ENCODE data around the gene LRRC73.
"Not testable (repeated sequence)": the region's sequence is repeated elsewhere in the genome, so short reads cannot be mapped to it uniquely, and the experiment has no call there.

LRRC73 gene

GRCh38 chr6:43509984-43510826, at the start of gene LRRC73:
Gene LRRC73, minus strand, starts transcription at chr6:43510346. Its CDS starts 561 bp downstream, at chr6:43509785.
- DNase-seq (ENCODE audit: low spot score): peak; percentile 63

GRCh38 chr6:43559328-43559727, 49.2 kb upstream of the LRRC73 start:
- no peak for DNase-seq (ENCODE audit: low spot score)

- DNase-seq (ENCODE audit: low spot score): not testable (repeated sequence)
Measured at GRCh38 chr6:43557620-43558019, 47.5 kb upstream of the LRRC73 start.

- DNase-seq (ENCODE audit: low spot score): no peak
Measured at GRCh38 chr6:43547222-43547621, 37.1 kb upstream of the LRRC73 start.

- no peak for DNase-seq (ENCODE audit: low spot score)
Measured at GRCh38 chr6:43544461-43544860, 34.3 kb upstream of the LRRC73 start.

GRCh38 chr6:43541774-43542471, 31.8 kb upstream of the LRRC73 start:
- no peak for DNase-seq (ENCODE audit: low spot score)

DNA sequence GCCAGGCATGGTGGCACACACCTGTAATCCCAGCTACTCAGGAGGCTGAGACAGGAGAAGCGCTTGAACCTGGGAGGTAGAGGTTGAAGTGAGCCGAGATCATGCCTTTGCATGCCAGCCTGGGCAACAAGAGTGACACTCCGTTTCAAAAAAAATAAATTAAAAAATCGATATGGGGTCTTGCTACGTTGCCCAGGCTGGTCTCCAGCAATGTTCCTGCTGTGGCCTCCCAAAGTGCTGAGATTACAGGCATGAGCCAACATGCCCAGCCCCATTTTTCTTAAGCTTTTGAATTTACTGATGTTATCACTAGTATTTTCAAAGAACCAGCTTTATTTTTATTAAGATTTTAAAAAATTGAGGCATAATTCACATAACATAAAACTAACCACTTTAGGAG, 30.4 kb upstream of the LRRC73 start:
- DNase-seq (ENCODE audit: low spot score): no peak

DNA sequence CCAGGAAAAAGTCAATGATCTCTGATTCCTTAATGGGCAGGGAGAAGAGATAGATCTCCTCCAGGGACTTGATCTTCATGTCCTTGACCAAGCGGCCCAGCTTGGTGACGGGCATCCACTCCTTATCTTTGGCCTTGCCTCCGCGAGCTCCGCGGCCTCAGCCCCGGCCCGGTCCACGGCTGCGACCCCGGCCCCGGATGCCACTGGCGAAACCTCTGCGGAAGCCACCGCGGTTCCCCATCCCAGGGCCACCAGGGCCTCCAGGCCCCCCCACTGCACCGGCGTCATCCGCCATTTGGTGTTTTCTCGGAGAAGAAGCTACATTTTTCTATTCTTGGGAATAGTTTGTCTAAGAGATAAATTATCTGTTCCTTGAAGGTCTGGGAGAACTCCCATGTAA, 29.3 kb upstream of the LRRC73 start:
- DNase-seq (ENCODE audit: low spot score): not testable (repeated sequence)

- DNase-seq (ENCODE audit: low spot score): not testable (repeated sequence)
Measured at GRCh38 chr6:43538986-43539385, 28.8 kb upstream of the LRRC73 start.

- DNase-seq (ENCODE audit: low spot score): no peak
Measured at GRCh38 chr6:43532201-43532600, 22.1 kb upstream of the LRRC73 start.

- DNase-seq (ENCODE audit: low spot score): no peak
Measured at GRCh38 chr6:43524483-43524961, 14.4 kb upstream of the LRRC73 start.

- no peak for DNase-seq (ENCODE audit: low spot score)
Measured at GRCh38 chr6:43523284-43523683, 13.1 kb upstream of the LRRC73 start.

- DNase-seq (ENCODE audit: low spot score): no peak
Measured at GRCh38 chr6:43522547-43523261, 12.6 kb upstream of the LRRC73 start.

GRCh38 chr6:43521836-43522235, 11.7 kb upstream of the LRRC73 start:
- no peak for DNase-seq (ENCODE audit: low spot score)

DNA sequence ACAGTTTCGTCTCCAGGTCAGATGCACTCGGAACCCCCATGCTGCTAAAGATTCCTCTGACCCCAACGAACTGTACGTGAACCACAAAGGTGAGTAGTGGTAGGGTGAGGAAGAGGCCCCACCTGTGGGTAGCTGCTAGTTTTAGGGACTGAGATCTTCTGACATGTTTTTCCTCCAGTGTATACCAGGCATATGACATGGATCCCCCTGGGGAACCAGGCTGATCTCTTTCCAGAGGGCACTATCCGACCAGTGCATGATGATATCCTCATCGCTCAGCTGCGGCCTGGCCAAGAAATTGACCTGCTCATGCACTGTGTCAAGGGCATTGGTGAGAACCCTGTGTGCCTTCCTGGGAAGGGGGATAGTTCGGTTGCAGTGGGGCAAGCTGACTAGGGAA, 10.0 kb upstream of the LRRC73 start:
- DNase-seq (ENCODE audit: low spot score): no peak

GRCh38 chr6:43517505-43518357, 7.6 kb upstream of the LRRC73 start:
- DNase-seq (ENCODE audit: low spot score): no peak

- peak; percentile 98 for DNase-seq (ENCODE audit: low spot score)
Measured at GRCh38 chr6:43516697-43517504, 6.8 kb upstream of the LRRC73 start, which contains the start of the genes POLR1C and YIPF3. Gene POLR1C, plus strand, starts transcription at chr6:43517089. Its CDS starts 21 bp downstream, at chr6:43517110. Gene YIPF3, minus strand, starts transcription at chr6:43516926. Its CDS starts 119 bp downstream, at chr6:43516807.

DNA sequence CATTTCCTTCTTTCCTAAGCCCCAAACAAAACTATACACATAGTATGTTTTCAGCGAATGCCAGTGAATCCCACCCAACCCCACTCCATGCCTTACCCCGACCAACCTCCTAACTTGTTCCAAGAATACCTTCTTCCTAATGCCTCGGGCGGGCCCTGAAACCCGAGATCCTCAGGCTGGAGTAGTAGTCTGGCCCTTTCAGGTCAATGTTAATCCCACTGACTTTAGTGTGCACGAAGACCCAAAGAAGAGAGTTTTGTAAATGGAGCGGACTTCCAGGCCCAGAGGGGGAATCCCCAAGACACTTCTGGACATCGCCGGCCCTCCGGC, 6.2 kb upstream of the LRRC73 start:
- DNase-seq (ENCODE audit: low spot score): peak; percentile 42

DNA sequence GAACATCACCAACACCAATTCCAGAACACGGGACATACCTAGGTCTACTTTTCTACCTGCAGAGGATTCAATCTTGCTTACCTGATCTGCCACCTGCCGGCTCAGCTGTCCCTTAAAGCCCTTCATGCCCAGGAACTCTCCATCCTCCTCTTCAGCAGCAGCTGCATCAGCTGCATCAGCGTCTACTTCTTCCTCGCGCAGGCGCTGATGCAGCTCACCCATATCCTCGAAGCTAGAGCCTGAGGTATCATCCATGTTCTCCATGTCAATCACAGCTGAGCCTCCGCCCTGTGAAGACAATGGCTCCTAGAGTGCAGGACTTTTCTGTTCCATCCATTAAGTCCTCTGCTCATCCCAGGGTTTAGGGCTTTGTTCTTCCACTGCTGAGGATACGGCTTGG, 5.7 kb upstream of the LRRC73 start:
- no peak for DNase-seq (ENCODE audit: low spot score)

DNA sequence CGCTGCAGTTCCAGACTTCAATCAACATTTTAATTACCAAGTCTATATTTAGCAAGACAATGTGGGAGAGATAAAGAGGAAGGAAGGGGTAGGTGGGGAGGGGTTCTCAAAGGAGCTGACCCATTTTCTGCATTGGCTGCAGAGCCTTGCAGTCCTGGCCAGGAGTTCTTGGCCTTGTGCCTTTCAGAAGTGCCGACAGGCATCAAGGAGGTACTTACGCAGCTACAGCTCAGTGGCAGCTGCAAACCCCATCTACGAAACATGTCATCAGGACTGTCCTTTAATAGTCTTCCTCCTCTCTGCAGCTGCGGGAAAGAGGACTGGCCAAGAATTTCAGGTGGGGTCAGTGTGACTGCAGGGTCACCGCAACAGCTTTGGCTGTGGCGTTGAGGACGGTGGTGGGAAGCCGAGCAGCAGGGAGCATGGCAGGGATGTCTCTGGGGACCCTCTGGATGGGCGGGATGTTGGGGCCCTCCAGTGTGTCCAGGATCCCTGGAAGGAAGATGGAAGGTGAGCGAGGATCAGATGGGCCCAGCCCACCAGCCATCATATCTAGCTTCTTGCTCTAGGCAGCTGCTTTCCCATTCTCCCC, 1.8 kb upstream of the LRRC73 start:
- DNase-seq (ENCODE audit: low spot score): no peak

Data from pons (tissue), 1 donor.